GM23338 (cell line): ENCODE measurements around the gene NME4. TPM values are rescaled to one million over a fixed set of nuclear protein-coding genes. Genes with fewer than 3 reads are reported as not detected.

ENCODE experiments used
- ATAC-seq: fragments of 200-7000 bp; cut with Tn5 transposase; 3 replicates; pipeline ENCODE4 v1.9.1; 2020
- DNase-seq: peaks from one replicate; pipeline ENCODE4 v3.0.0-alpha.2; 2015; ENCODE audit warnings: low spot score
- H2AFZ ChIP-seq: fragments of 200-600 bp; sonication (generic); 2 replicates; pipeline ENCODE4 v1.8.0; 2016; ENCODE audit warnings: antibody characterized with exemption, mild to moderate bottlenecking, moderate library complexity
- H3F3A ChIP-seq: fragments of 200-600 bp; sonication (generic); replicated peaks from 2 replicates; pipeline ENCODE4 v1.8.0; 2017; ENCODE audit warnings: antibody characterized with exemption, mixed run types, low read depth
- H3K27ac ChIP-seq: fragments of 200-600 bp; sonication (generic); 2 replicates; pipeline ENCODE4 v1.6.1; 2016; ENCODE audit warnings: low read depth
- H3K27me3 ChIP-seq: fragments of 200-600 bp; sonication (generic); 2 replicates; pipeline ENCODE4 v1.8.0; 2016; ENCODE audit warnings: mild to moderate bottlenecking, mixed run types, moderate library complexity; ENCODE audit not compliant: insufficient read depth
- H3K36me3 ChIP-seq: fragments of 200-600 bp; sonication (generic); 2 replicates; pipeline ENCODE4 v1.8.0; 2016; ENCODE audit warnings: mild to moderate bottlenecking; ENCODE audit not compliant: insufficient read depth
- H3K4me1 ChIP-seq: fragments of 200-600 bp; sonication (generic); 2 replicates; pipeline ENCODE4 v1.8.0; 2016; ENCODE audit warnings: mild to moderate bottlenecking, moderate library complexity; ENCODE audit not compliant: insufficient read depth
- H3K4me2 ChIP-seq: fragments of 200-600 bp; sonication (generic); 2 replicates; pipeline ENCODE4 v1.7.1; 2017; ENCODE audit warnings: mixed run types
- H3K4me3 ChIP-seq: fragments of 200-600 bp; sonication (generic); 2 replicates; pipeline ENCODE4 v1.6.1; 2016; ENCODE audit warnings: mixed run types
- H3K79me2 ChIP-seq: fragments of 200-600 bp; sonication (generic); replicated peaks from 2 replicates; pipeline ENCODE4 v1.8.0; 2017; ENCODE audit warnings: mild to moderate bottlenecking; ENCODE audit not compliant: insufficient read depth
- H3K9me2 ChIP-seq: fragments of 200-600 bp; sonication (generic); 2 replicates; pipeline ENCODE4 v1.8.0; 2017; ENCODE audit not compliant: insufficient read depth
- H4K20me1 ChIP-seq: fragments of 200-600 bp; sonication (generic); replicated peaks from 2 replicates; pipeline ENCODE4 v1.8.0; 2017; ENCODE audit warnings: mild to moderate bottlenecking; ENCODE audit not compliant: insufficient read depth
- H3K27ac Mint-ChIP-seq: 2 replicates; pipeline ENCODE4 v1.8.0; 2020; ENCODE audit warnings: inconsistent platforms, mild to moderate bottlenecking, moderate library complexity, mixed read lengths
- H3K27me3 Mint-ChIP-seq: 3 replicates; pipeline ENCODE4 v1.8.0; 2022; ENCODE audit warnings: low read depth, mild to moderate bottlenecking, moderate library complexity, mixed read lengths, inconsistent platforms; ENCODE audit not compliant: insufficient read depth, poor library complexity
- H3K36me3 Mint-ChIP-seq: 3 replicates; pipeline ENCODE4 v1.8.0; 2021; ENCODE audit warnings: low read depth, mild to moderate bottlenecking, inconsistent platforms, moderate library complexity, mixed read lengths
- H3K4me1 Mint-ChIP-seq: 3 replicates; pipeline ENCODE4 v1.8.0; 2020; ENCODE audit warnings: mild to moderate bottlenecking, inconsistent platforms, mixed read lengths
- H3K4me3 Mint-ChIP-seq: 3 replicates; pipeline ENCODE4 v1.8.0; 2021; ENCODE audit warnings: moderate library complexity, mild to moderate bottlenecking, inconsistent platforms, mixed read lengths
- H3K9me3 Mint-ChIP-seq: 3 replicates; pipeline ENCODE4 v1.8.0; 2020; ENCODE audit warnings: moderate library complexity, mild to moderate bottlenecking, inconsistent platforms, mixed read lengths
- CREB1 ChIP-seq: fragments of 250-450 bp; sonication (Bioruptor Pico); IDR thresholded peaks from 2 replicates; pipeline ENCODE4 v1.5.0; 2020; ENCODE audit warnings: low read depth, mild to moderate bottlenecking, moderate library complexity
- CTCF ChIP-seq, 2 experiments: fragments of 200-600 bp in 1 of 2; sonication (generic) in 1 of 2; conservative IDR thresholded peaks; 2 replicates each; pipeline versions ENCODE4 v1.5.1 to v1.6.1; 2016 to 2017; ENCODE audit warnings: antibody characterized with exemption in 2 of 2, low read depth in 2 of 2, mild to moderate bottlenecking in 2 of 2, moderate library complexity in 1 of 2
- EZH2 ChIP-seq: fragments of 200-600 bp; sonication (generic); IDR thresholded peaks from one replicate; pipeline ENCODE4 v1.8.0; 2017; ENCODE audit warnings: antibody characterized with exemption, mild to moderate bottlenecking, low read depth; ENCODE audit not compliant: unreplicated experiment
- EZH2phosphoT487 ChIP-seq: fragments of 200-600 bp; sonication (generic); IDR thresholded peaks from one replicate; pipeline ENCODE4 v1.8.1; 2018; ENCODE audit warnings: antibody characterized with exemption; ENCODE audit not compliant: unreplicated experiment
- JUNB ChIP-seq: IDR thresholded peaks from one replicate; pipeline ENCODE4 v1.6.1; 2016; ENCODE audit warnings: antibody characterized with exemption; ENCODE audit not compliant: unreplicated experiment
- NANOG ChIP-seq: IDR thresholded peaks from 2 replicates; pipeline ENCODE4 v1.6.1; 2016; ENCODE audit warnings: antibody characterized with exemption, borderline replicate concordance
- POLR2AphosphoS5 ChIP-seq: IDR thresholded peaks from 2 replicates; pipeline ENCODE4 v1.6.1; 2016; ENCODE audit warnings: antibody characterized with exemption, low read depth
- REST ChIP-seq: IDR thresholded peaks from one replicate; pipeline ENCODE4 v1.6.1; 2018; ENCODE audit warnings: antibody characterized with exemption; ENCODE audit not compliant: unreplicated experiment
- STAT1 ChIP-seq: IDR thresholded peaks from one replicate; pipeline ENCODE4 v1.6.1; 2016; ENCODE audit warnings: antibody characterized with exemption; ENCODE audit not compliant: unreplicated experiment
- ZNF114 ChIP-seq: fragments of 250-450 bp; sonication (Bioruptor Pico); IDR thresholded peaks from 2 replicates; pipeline ENCODE4 v1.5.0; 2020; ENCODE audit warnings: mild to moderate bottlenecking, moderate library complexity
- ZNF331 ChIP-seq: fragments of 250-450 bp; sonication (Bioruptor Pico); IDR thresholded peaks from 2 replicates; pipeline ENCODE4 v1.5.0; 2020; ENCODE audit warnings: low read depth, mild to moderate bottlenecking, moderate library complexity
- polyA plus RNA-seq: library from polyadenylated mRNA; unstranded; fragments of >200 nt; fragmentation: Nextera tagmentation; extraction: Ambion mirVana; gene quantifications from 2 replicates; pipeline ENCODE4 v1.2.1, GENCODE V29; 2016
- total RNA-seq: library from RNA; depleted of rRNA; stranded (reverse); fragments of >200 nt; shearing (Covaris generic); gene quantifications from 2 replicates; pipeline ENCODE4 v1.2.3, GENCODE V29; 2014
- TF ChIP-seq, protein P1 (sequence below): IDR thresholded peaks from 2 replicates; pipeline ENCODE4 v1.6.1; 2016; ENCODE audit warnings: antibody characterized with exemption
- TF ChIP-seq, protein P2 (sequence below): fragments of 250-450 bp; sonication (Bioruptor Pico); IDR thresholded peaks from 2 replicates; pipeline ENCODE4 v1.5.0; 2020; ENCODE audit warnings: mild to moderate bottlenecking, moderate library complexity

NME4 gene
- total and polyA plus RNA-seq, 2 experiments from 2014 or later = 249 to 511 TPM

GRCh38 chr16:401468-402348 lies 4.7 kb downstream of the NME4 start, which contains the start of gene DECR2:
Gene DECR2 (plus strand): TSS chr16:401885. CDS start chr16:401964, 79 bp downstream.
- Mint-ChIP-seq H3K4me1 (peaks cover 21% of the 10 kb centered on the region), H3K27me3 (peaks cover 24% of the 10 kb centered on the region), H3K4me3 (peak within 1 kb of the TSS; percentile 81), H3K36me3 (peaks cover 22% of the 10 kb centered on the region), H3K27ac (peak within 1 kb of the TSS; percentile 86), H3K9me3 (peaks cover 4% of the 10 kb centered on the region; the same call in 2 of the 3 replicates)
- peaks cover 27% of the 10 kb centered on the region for H3F3A ChIP-seq
- H3K4me1 ChIP-seq = peaks cover 20% of the 10 kb centered on the region
- no peaks in the 10 kb centered on the region; the same call in 1 of the 2 replicates for H3K36me3 ChIP-seq
- 0 out of 2 replicates have a peak within 1 kb of the TSS, but pooled peaks have one; percentile 43 for H2AFZ ChIP-seq
- TF ChIP-seq POLR2AphosphoS5 = peak; percentile 76
- TF ChIP-seq JUNB = no peak
- no peak for TF ChIP-seq EZH2phosphoT487
- no peak for TF ChIP-seq EZH2
- TF ChIP-seq CTCF (conservative IDR thresholded peaks at IDR 0.05; ENCODE audit: low read depth in 2 of 2) = peak; percentile 37 to 55; a peak in 3 of 4 replicates
- TF ChIP-seq NANOG = no peak
- no peak for TF ChIP-seq STAT1
- TF ChIP-seq, protein P1, sequence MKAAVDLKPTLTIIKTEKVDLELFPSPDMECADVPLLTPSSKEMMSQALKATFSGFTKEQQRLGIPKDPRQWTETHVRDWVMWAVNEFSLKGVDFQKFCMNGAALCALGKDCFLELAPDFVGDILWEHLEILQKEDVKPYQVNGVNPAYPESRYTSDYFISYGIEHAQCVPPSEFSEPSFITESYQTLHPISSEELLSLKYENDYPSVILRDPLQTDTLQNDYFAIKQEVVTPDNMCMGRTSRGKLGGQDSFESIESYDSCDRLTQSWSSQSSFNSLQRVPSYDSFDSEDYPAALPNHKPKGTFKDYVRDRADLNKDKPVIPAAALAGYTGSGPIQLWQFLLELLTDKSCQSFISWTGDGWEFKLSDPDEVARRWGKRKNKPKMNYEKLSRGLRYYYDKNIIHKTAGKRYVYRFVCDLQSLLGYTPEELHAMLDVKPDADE = no peak
- TF ChIP-seq ZNF331 = no peak
- TF ChIP-seq, protein P2, sequence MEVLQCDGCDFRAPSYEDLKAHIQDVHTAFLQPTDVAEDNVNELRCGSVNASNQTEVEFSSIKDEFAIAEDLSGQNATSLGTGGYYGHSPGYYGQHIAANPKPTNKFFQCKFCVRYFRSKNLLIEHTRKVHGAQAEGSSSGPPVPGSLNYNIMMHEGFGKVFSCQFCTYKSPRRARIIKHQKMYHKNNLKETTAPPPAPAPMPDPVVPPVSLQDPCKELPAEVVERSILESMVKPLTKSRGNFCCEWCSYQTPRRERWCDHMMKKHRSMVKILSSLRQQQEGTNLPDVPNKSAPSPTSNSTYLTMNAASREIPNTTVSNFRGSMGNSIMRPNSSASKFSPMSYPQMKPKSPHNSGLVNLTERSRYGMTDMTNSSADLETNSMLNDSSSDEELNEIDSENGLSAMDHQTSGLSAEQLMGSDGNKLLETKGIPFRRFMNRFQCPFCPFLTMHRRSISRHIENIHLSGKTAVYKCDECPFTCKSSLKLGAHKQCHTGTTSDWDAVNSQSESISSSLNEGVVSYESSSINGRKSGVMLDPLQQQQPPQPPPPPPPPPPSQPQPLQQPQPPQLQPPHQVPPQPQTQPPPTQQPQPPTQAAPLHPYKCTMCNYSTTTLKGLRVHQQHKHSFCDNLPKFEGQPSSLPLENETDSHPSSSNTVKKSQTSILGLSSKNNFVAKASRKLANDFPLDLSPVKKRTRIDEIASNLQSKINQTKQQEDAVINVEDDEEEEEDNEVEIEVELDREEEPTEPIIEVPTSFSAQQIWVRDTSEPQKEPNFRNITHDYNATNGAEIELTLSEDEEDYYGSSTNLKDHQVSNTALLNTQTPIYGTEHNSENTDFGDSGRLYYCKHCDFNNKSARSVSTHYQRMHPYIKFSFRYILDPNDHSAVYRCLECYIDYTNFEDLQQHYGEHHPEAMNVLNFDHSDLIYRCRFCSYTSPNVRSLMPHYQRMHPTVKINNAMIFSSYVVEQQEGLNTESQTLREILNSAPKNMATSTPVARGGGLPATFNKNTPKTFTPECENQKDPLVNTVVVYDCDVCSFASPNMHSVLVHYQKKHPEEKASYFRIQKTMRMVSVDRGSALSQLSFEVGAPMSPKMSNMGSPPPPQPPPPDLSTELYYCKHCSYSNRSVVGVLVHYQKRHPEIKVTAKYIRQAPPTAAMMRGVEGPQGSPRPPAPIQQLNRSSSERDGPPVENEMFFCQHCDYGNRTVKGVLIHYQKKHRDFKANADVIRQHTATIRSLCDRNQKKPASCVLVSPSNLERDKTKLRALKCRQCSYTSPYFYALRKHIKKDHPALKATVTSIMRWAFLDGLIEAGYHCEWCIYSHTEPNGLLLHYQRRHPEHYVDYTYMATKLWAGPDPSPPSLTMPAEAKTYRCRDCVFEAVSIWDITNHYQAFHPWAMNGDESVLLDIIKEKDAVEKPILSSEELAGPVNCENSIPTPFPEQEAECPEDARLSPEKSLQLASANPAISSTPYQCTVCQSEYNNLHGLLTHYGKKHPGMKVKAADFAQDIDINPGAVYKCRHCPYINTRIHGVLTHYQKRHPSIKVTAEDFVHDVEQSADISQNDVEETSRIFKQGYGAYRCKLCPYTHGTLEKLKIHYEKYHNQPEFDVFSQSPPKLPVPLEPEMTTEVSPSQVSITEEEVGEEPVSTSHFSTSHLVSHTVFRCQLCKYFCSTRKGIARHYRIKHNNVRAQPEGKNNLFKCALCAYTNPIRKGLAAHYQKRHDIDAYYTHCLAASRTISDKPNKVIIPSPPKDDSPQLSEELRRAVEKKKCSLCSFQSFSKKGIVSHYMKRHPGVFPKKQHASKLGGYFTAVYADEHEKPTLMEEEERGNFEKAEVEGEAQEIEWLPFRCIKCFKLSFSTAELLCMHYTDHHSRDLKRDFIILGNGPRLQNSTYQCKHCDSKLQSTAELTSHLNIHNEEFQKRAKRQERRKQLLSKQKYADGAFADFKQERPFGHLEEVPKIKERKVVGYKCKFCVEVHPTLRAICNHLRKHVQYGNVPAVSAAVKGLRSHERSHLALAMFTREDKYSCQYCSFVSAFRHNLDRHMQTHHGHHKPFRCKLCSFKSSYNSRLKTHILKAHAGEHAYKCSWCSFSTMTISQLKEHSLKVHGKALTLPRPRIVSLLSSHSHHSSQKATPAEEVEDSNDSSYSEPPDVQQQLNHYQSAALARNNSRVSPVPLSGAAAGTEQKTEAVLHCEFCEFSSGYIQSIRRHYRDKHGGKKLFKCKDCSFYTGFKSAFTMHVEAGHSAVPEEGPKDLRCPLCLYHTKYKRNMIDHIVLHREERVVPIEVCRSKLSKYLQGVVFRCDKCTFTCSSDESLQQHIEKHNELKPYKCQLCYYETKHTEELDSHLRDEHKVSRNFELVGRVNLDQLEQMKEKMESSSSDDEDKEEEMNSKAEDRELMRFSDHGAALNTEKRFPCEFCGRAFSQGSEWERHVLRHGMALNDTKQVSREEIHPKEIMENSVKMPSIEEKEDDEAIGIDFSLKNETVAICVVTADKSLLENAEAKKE (CRISPR knock-in tag) = no peak
- 0 out of 2 replicates have a peak, but pooled peaks have one; percentile 28 for TF ChIP-seq CREB1 (CRISPR knock-in tag)
- TF ChIP-seq REST = no peak
- TF ChIP-seq ZNF114 (CRISPR knock-in tag) = no peak
- no peaks in the 10 kb centered on the region for H3K27me3 ChIP-seq
- DNase-seq (peak; percentile 95), ATAC-seq (peak; percentile 55)
- H3K4me2 ChIP-seq = peak within 1 kb of the TSS; percentile 90
- peak within 1 kb of the TSS; percentile 90 for H3K4me3 ChIP-seq
- H3K9me2 ChIP-seq = no peaks in the 10 kb centered on the region
- H3K27ac ChIP-seq = peak within 1 kb of the TSS; percentile 90
- H3K79me2 ChIP-seq = peaks cover 5% of the 10 kb centered on the region; the same call in 1 of the 2 replicates
- H4K20me1 ChIP-seq = no peaks in the 10 kb centered on the region; the same call in 1 of the 2 replicates
